ENCODE results near the gene FADS1. TPM values are rescaled to one million over a fixed set of nuclear protein-coding genes. Genes with fewer than 3 reads are reported as not detected.

Gene FADS1
- total and polyA plus RNA-seq, 2 donors (not counting 3 experiments of a cell fraction or from before 2014, with no cell fraction given) = 110 to 121 TPM

DNA sequence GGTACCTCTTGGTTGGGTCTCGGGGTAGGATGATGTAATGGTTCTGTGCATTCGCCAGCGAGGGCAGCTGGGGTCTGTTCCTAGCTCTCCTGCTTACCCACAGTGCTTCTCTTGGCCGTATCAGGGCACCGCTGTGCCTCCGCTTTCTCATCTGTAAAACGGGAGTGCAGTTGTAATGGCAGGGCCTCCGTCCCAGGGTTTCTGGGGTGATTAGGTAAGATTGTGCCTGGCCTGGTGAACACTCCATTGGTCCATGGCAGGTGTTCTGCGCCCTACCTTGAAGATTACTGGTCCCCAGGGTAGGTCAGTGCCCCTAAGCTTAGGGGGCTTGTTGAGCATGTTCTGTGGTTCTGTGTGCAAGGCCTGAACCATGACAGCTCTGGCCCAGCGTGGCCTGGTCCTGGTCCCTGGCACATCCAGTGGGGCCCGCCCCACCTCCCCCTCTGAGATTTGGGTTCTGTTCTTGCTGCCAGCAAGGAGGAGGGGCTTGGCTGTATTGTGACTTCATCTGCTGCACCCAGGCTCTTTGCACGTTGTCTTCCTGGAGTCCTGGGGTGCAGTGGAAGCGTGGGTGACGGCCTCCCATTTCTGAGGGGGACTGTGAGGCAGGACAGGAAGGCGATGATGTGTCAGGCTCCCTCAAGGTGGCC lies 59.5 kb downstream of the FADS1 start:
- ChIA-PET POLR2A (no interaction called here), CTCF (interaction anchor here (0.8 to 1.8 kb wide), 3 partner anchors 10 to 20 kb away, joined by 3 to 8 read pairs (median 4); no protein-coding TSS in a partner anchor)
- intact Hi-C loops (cut with micrococcal nuclease) (no loop called here), dilution Hi-C loops (cut with MboI; ENCODE audit: extremely low pct_ligation_motif_present, low sequenced_read_pairs) (no loop called here)
- DNase-seq (ENCODE audit: low read depth, low spot score) (no peak), FAIRE-seq (no peak)
- Histone ChIP-seq H3K4me2 (ENCODE audit: insufficient read depth, low read length) (no peak overlapping the region), H3K79me2 (ENCODE audit: control insufficient read depth, insufficient read depth, low read length) (no peaks in the 10 kb centered on the region), H4K20me1 (replicated peaks; ENCODE audit: control insufficient read depth, extremely low read depth, insufficient read depth, low read length) (no peaks in the 10 kb centered on the region), H3K27ac (ENCODE audit: insufficient read depth, low read depth, low read length) (no peak overlapping the region), H3K4me3 (replicated peaks in 1 of 3; ENCODE audit: insufficient read depth in 1 of 3, low read depth in 1 of 3, low read length in 3 of 3) (no peak overlapping the region), H2AFZ (ENCODE audit: low read depth, low read length) (no peak overlapping the region), H3K4me1 (ENCODE audit: control insufficient read depth, extremely low read depth, insufficient read depth, low read length) (peaks cover 12% of the 10 kb centered on the region), H3K27me3 (ENCODE audit: control insufficient read depth in 2 of 2, insufficient read depth in 2 of 2, low read length in 2 of 2) (peaks cover 0 to 2% of the 10 kb centered on the region in 2 experiments), H3K36me3 (ENCODE audit: control insufficient read depth in 2 of 2, extremely low read depth in 1 of 2, insufficient read depth in 2 of 2, low read length in 2 of 2) (no peaks in the 10 kb centered on the region), H3K9me3 (replicated peaks; ENCODE audit: control insufficient read depth, insufficient read depth, low read length) (no peaks in the 10 kb centered on the region), H3K9ac (replicated peaks; ENCODE audit: extremely low read depth, insufficient read depth, low read length) (no peak overlapping the region), H3K9me1 (replicated peaks; ENCODE audit: control insufficient read depth, extremely low read depth, insufficient read depth, low read length) (no peaks in the 10 kb centered on the region)
- no TSS peak for BruUV-seq (replicated peaks)
- TF ChIP-seq JUN (IDR thresholded peaks at IDR 0.05; ENCODE audit: borderline replicate concordance, insufficient read depth, insufficient read length, low read depth) = no peak
- TF ChIP-seq POLR2AphosphoS5 (IDR thresholded peaks at IDR 0.05; ENCODE audit: insufficient read depth, low read depth, low read length) = no peak
- TF ChIP-seq MYC (IDR thresholded peaks at IDR 0.05; ENCODE audit: low read depth, low read length) = no peak
- no peak for TF ChIP-seq EZH2 (IDR thresholded peaks at IDR 0.05; ENCODE audit: borderline replicate concordance, low read depth, low read length, severe bottlenecking)
- TF ChIP-seq, protein P1, sequence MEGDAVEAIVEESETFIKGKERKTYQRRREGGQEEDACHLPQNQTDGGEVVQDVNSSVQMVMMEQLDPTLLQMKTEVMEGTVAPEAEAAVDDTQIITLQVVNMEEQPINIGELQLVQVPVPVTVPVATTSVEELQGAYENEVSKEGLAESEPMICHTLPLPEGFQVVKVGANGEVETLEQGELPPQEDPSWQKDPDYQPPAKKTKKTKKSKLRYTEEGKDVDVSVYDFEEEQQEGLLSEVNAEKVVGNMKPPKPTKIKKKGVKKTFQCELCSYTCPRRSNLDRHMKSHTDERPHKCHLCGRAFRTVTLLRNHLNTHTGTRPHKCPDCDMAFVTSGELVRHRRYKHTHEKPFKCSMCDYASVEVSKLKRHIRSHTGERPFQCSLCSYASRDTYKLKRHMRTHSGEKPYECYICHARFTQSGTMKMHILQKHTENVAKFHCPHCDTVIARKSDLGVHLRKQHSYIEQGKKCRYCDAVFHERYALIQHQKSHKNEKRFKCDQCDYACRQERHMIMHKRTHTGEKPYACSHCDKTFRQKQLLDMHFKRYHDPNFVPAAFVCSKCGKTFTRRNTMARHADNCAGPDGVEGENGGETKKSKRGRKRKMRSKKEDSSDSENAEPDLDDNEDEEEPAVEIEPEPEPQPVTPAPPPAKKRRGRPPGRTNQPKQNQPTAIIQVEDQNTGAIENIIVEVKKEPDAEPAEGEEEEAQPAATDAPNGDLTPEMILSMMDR (IDR thresholded peaks at IDR 0.05; ENCODE audit: extremely low read depth in 1 of 2, insufficient read depth in 1 of 2, low read depth in 1 of 2, low read length in 2 of 2) = no peak
- TF ChIP-seq GATA2 (IDR thresholded peaks at IDR 0.05; ENCODE audit: insufficient read depth, insufficient read length, low read depth, low read length) = no peak
- no peak for TF ChIP-seq FOS (IDR thresholded peaks at IDR 0.05; ENCODE audit: borderline replicate concordance, insufficient read depth, low read length)
- TF ChIP-seq POLR2A (IDR thresholded peaks at IDR 0.05; ENCODE audit: low read depth, low read length) = no peak
- TF ChIP-seq, protein P2, sequence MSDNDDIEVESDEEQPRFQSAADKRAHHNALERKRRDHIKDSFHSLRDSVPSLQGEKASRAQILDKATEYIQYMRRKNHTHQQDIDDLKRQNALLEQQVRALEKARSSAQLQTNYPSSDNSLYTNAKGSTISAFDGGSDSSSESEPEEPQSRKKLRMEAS (IDR thresholded peaks at IDR 0.05; ENCODE audit: insufficient read depth, insufficient read length) = no peak

All from endothelial cell of umbilical vein (primary cell).